ENCODE results near the gene CYTH2. TPM values are rescaled to one million over a fixed set of nuclear protein-coding genes. Genes with fewer than 3 reads are reported as not detected.

Gene CYTH2
- total and polyA plus RNA-seq, 9 of the 15 experiments (the other 6 are each of a cell fraction or from before 2014, with no cell fraction given), result 1.8 to 45.2 (median 23.8) TPM

DNA sequence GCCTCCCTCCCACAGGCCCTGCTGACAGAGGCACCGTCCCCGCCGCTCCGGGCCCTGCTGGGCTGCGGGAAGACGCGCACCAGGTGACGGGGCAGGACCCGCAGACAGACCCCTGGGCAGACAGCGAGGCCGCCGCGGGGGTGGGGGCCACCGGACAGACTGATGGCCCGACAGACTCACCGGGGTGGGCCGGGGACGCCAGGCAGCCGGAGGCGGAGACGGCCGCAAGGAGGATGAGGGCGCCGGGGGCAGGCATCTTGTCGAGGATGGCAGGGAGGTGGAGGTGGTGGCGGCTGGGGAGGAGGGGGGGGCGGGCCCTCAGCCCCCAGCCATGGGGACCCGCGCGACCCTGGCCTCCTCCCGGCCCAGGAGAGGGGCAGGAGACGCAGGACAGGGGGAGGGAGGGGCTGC, 42.2 kb downstream of the CYTH2 start:
- no peak for DNase-seq (ENCODE audit: extremely low read depth in 1 of 4, low spot score in 3 of 4)
- intact Hi-C loops (cut with micrococcal nuclease), result no loop called here
- POLR2A ChIA-PET, result no interaction called here
- no peaks in the 10 kb centered on the region for H3K36me3 ChIP-seq (ENCODE audit: control insufficient read depth, insufficient read depth, low read length)
- FAIRE-seq, result no peak
- in situ Hi-C loops (cut with MboI), result no loop called here
- 5% methylated on average over 13 of the region's 32 CpGs for WGBS (ENCODE audit: insufficient coverage, low coverage, missing lambda C conversion rate)
- no TSS peak for BruUV-seq (replicated peaks)
- peaks cover 7 to 30% of the 10 kb centered on the region in 2 experiments; a peak in 3 of 5 replicates for H3K27me3 ChIP-seq (ENCODE audit: control insufficient read depth in 2 of 2, insufficient read depth in 2 of 2, low read length in 2 of 2)
- CTCF ChIA-PET (ENCODE audit: low intra/inter-chr PET ratio), result no interaction called here
- H3K4me1 ChIP-seq (replicated peaks in 1 of 2; ENCODE audit: control insufficient read depth in 2 of 2, insufficient read depth in 2 of 2, low read length in 2 of 2), result peaks cover 0 to 37% of the 10 kb centered on the region in 2 experiments; a peak in 3 of 5 replicates
- H3K4me3 ChIP-seq, result no peak overlapping the region
- H3K9ac ChIP-seq (ENCODE audit: insufficient read depth in 1 of 2, low read depth in 2 of 2, low read length in 2 of 2), result no peak overlapping the region
- no peaks in the 10 kb centered on the region for H3K9me1 ChIP-seq (ENCODE audit: control insufficient read depth, insufficient read depth, low read length)
- no peak for TF ChIP-seq RFX1 (IDR thresholded peaks at IDR 0.05)
- TF ChIP-seq TOE1 (IDR thresholded peaks at IDR 0.05; ENCODE audit: borderline replicate concordance), result no peak
- TF ChIP-seq TOE1 (CRISPR knock-in tag; IDR thresholded peaks at IDR 0.05; ENCODE audit: borderline replicate concordance, low read depth), result no peak
- no peak for TF ChIP-seq E2F3 (CRISPR knock-in tag; IDR thresholded peaks at IDR 0.05)
- TF ChIP-seq E2F6 (IDR thresholded peaks at IDR 0.05; ENCODE audit: borderline replicate concordance in 1 of 2, extremely low read depth in 1 of 2, insufficient read depth in 1 of 2, insufficient read length in 1 of 2, low read depth in 1 of 2, low read length in 1 of 2, poor library complexity in 1 of 2, severe bottlenecking in 1 of 2), result no peak
- TF ChIP-seq ZNF146 (CRISPR knock-in tag; IDR thresholded peaks at IDR 0.05; ENCODE audit: unreplicated experiment), result no peak
- no peak for TF ChIP-seq GTF2E2 (tag; IDR thresholded peaks at IDR 0.05)
- TF ChIP-seq, protein P1, sequence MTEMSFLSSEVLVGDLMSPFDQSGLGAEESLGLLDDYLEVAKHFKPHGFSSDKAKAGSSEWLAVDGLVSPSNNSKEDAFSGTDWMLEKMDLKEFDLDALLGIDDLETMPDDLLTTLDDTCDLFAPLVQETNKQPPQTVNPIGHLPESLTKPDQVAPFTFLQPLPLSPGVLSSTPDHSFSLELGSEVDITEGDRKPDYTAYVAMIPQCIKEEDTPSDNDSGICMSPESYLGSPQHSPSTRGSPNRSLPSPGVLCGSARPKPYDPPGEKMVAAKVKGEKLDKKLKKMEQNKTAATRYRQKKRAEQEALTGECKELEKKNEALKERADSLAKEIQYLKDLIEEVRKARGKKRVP (CRISPR knock-in tag; IDR thresholded peaks at IDR 0.05), result no peak
- TF ChIP-seq SAP30 (IDR thresholded peaks at IDR 0.05; ENCODE audit: borderline replicate concordance, insufficient read depth, low read depth, low read length, poor library complexity, severe bottlenecking), result no peak
- TF ChIP-seq SMARCE1 (IDR thresholded peaks at IDR 0.05), result no peak
- no peak for TF ChIP-seq IFI16 (CRISPR knock-in tag; IDR thresholded peaks at IDR 0.05)
- no peak for TF ChIP-seq YBX1 (IDR thresholded peaks at IDR 0.05)
- no peak for TF ChIP-seq TCF7L2 (IDR thresholded peaks at IDR 0.05; ENCODE audit: low read depth, low read length)
- no peak for TF ChIP-seq GATA2 (CRISPR knock-in tag; IDR thresholded peaks at IDR 0.05)
- no peak for TF ChIP-seq MXI1 (IDR thresholded peaks at IDR 0.05; ENCODE audit: low read depth, low read length)
- TF ChIP-seq CBX8 (IDR thresholded peaks at IDR 0.05; ENCODE audit: borderline replicate concordance, extremely low read depth, low read depth, low read length, poor library complexity, severe bottlenecking), result no peak
- ATAC-seq, result no peak
- H4K20me1 ChIP-seq (replicated peaks; ENCODE audit: control insufficient read depth, insufficient read depth, low read length), result peaks cover 8% of the 10 kb centered on the region; the same call in 1 of the 2 replicates
- no peak overlapping the region for H3K4me2 ChIP-seq (ENCODE audit: insufficient read depth, low read length)
- H3K27ac ChIP-seq (ENCODE audit: extremely low read depth, low read depth, low read length), result no peak overlapping the region
- H2AFZ ChIP-seq (ENCODE audit: low read depth, low read length), result no peak overlapping the region
- no peaks in the 10 kb centered on the region for H3K79me2 ChIP-seq (ENCODE audit: control insufficient read depth, insufficient read depth, low read length)
- H3K9me3 ChIP-seq (replicated peaks; ENCODE audit: control insufficient read depth, insufficient read depth, low read depth, low read length), result no peaks in the 10 kb centered on the region

Data from K562 (cell line).